Activated CD8-positive, alpha-beta memory T cell treated with anti-CD3 and anti-CD28 coated beads, Interleukin-2, amount 50 U/mL, for 1 hour (primary cell): ENCODE measurements around the gene BANP.
"Not testable (repeated sequence)": the region's sequence is repeated elsewhere in the genome, so short reads cannot be mapped to it uniquely, and the experiment has no call there.

Experiments used
- DNase-seq: peaks from one replicate; pipeline ENCODE4 v3.0.0-alpha.2; 2020; ENCODE audit errors: extremely low read depth

Gene BANP

DNA sequence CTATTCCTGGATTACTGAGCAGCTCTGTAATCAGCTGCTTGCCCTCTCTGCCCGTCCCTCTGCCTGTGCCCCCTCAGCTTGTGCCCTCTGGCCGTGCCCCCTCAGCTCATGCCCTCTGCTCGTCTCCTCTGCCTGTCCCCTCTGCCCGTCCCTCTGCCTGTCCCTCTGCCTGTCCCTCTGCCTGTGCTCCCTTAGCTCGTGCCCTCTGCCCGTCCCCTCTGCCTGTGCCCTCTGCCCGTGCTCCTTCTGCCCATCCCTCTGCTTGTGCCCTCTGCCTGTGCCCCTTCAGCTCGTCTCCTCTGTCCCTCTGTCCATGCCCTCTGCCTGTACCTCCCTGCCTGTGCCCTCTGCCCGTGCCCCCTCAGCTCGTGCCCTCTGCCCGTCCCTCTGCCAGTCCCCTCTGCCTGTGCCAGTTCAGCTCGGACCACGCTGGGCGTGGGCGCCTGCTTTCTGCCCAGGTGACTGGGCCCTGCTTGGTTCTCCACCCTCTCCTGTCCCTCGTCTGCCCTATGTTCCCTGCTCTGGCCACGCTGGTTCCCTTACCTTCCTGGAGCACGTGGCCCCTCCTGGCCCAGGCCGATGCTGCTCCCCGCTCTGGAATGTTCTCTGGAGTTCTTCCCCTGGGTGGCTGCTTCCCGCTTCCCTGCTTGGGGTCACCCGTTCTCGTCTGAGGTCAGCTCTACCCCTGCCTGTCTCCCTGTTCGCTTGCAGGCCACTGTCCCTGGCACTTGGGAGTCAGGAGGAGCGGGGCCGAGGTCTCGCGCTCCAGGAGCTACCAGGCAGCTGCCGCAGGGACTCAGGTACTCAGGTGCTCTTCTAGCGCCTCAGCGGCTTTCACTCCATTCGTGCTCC, 63.9 kb downstream of the BANP start:
- DNase-seq: no peak

DNA sequence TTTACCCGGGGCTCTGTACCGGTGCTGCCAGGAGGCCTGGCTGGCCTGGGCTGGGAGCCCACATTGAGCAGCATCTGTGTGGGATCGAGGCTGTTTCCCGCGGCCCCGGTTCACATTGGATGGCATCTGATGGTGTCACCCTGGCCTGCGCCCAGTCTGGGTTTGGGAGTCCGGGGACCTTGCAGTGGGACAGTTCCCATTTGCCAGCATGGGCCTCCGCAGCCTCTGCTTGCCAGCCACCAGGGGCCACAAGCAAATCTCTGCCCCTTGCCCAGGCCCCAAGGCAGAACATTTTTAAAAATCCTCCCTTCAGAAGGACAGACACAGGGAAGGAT, 64.5 kb downstream of the BANP start:
- no peak for DNase-seq

DNA sequence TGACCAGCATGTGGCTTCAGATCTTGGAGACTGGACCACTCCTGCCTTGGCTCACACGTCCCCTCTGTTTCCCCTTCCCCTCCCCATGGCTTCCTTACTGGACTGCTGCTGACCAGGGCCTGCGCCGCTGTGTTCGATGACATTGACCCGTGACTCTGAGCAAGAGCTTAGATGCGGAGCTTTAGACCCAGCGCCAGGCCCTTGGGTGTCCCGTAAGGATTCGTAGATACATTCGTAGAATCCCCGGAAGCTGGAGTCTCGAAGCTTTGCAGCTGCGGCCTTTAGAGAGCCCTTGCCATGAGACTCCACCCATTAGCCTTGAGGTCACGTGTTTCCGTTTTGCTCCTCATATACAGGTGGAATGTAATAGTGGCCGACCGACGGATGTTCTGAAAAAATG, 65.2 kb downstream of the BANP start:
- not testable (repeated sequence) for DNase-seq

DNA sequence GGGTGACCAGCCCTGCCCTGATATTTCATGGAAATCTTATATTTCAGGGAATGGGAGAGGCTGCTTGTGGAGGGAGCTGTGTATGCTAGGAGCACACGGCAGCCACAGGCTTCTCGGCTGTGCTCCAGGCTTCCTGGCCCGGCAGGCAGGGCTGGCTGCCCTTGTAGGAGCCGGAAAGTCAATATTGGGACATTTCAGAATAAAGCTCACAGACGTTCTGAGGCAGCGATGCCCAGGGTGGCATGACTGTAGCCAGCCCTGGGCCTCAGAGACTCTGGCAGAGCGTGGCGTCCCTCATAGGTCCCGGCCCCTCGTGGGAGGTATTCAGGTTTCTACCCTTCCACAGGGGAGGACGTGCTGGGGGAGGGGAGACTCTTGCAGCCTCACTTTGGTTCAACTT, 65.7 kb downstream of the BANP start:
- DNase-seq: no peak

DNA sequence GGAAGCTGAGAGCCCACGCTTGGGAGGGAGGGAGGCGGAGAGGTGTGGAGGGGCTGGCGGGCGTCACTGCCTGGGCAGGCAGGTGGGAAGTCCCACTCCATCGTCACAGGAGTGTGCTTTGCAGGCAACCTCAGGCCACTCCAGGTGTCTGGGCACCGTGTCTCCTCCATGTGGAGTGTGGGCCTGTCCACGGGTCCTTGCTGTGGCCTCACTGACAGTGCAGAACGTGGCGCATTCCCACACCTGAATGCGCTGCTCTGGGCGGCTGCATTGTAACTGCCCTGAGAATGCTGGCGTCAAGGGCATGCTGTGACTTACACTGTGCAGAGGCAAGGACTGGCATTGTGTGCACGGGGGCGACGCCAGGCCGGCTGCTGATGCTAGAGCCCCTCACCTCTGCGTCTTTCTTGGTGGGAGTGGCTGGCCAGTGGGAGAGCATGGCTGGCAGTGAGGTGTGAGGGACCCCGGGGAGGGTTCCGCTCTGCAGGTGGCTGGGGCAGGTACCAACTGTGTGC, 66.4 kb downstream of the BANP start:
- no peak for DNase-seq

DNA sequence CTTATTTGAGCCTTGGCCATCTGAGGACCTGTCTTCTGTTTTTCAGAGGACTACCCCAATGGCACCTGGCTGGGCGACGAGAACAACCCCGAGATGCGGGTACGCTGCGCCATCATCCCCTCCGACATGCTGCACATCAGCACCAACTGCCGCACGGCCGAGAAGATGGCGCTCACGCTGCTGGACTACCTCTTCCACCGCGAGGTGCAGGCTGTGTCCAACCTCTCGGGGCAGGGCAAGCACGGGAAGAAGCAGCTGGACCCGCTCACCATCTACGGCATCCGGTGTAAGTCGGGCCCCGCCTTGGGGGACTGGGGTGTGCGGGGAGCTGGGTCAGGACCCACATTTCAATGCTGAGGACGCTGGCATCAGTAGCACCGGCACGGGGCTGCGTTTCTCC, 67.1 kb downstream of the BANP start:
- DNase-seq: not testable (repeated sequence)

DNA sequence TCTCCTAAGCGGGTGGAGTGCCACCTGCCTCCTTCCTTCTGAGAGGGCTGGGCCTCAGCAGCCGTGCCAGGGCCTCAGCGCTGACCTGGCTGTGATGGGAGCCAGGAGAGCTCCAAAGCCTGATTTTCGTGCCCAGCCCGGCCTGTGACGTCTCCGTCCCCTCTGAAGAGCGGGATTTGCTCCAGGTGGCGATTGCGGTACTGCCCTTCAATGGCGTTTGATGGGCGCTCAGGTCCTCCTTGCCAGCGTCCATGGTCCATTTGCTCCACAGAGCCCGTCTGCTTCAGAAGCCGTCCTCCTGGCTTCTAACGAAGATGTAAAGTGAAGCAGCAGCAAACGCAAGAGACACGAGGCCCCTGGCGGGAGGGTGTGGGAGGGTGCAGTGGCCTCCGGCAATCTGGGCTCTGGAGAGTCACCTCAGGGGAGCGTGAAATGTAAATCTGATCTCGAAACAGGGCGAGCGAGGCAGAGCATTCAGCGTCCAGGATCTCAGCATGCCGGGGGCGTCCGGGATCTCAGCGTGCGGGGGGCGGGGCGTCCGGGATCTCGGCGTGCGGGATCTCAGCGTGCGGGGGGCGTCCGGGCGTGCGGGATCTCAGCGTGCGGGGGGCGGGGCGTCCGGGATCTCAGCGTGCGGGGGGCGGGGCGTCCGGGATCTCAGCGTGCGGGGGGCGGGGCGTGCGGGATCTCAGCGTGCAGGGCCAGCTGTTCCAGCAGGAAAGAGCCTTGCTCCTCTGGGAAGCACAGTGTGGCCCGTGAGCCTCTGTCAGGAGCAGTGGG, 68.0 kb downstream of the BANP start:
- not testable (repeated sequence) for DNase-seq

DNA sequence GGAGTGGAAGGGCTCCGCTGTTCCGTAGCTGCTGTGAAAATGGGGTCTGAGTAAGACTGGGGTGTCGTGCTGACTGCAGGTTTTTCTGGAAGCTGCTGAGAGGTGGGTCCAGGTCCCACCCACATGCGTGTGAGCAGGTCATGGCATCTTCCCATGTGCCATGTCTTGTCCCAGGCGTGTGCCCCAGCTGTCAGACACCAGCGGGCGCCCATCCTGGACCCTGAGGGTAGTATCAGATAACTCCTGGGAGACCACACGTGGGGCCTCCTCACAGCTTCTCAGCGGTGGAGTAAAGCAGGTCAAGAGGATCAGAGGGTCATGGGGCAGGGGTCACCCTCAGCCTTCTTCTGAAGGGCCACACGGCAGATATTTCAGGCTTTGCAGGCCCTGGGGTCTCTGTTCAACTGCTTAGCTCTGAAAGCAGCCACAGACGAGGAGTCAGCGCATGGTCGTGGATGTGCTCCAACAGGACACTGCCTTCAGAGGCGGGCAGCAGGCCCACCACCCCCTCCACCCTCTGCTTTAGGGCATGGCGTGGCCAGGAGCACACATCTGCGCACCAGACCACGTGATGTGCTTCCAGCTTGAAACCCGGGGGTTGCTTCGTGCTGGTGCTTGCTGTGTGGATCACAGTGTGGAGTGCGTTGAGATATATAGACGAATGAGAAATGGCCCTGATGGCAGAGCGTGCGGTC, 68.7 kb downstream of the BANP start:
- no peak for DNase-seq

DNA sequence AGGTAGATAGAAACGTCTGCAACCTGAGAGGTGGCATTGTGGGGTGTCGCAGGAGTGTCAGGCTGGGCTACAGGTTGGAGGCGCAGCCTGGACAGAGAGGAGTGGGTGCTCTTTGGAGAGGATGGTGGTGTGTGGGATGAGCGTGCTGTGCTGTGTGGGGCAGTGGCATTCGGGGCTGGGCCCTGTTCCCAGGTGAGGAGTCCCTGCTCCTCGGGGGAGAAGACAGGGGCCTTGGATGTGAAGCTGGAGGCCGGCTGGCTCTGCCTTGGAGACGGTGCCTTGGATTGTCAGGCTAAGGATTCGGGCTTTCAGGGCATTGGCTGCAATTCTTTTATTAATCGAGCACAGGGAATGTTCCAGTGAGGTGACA, 69.3 kb downstream of the BANP start:
- no peak for DNase-seq

DNA sequence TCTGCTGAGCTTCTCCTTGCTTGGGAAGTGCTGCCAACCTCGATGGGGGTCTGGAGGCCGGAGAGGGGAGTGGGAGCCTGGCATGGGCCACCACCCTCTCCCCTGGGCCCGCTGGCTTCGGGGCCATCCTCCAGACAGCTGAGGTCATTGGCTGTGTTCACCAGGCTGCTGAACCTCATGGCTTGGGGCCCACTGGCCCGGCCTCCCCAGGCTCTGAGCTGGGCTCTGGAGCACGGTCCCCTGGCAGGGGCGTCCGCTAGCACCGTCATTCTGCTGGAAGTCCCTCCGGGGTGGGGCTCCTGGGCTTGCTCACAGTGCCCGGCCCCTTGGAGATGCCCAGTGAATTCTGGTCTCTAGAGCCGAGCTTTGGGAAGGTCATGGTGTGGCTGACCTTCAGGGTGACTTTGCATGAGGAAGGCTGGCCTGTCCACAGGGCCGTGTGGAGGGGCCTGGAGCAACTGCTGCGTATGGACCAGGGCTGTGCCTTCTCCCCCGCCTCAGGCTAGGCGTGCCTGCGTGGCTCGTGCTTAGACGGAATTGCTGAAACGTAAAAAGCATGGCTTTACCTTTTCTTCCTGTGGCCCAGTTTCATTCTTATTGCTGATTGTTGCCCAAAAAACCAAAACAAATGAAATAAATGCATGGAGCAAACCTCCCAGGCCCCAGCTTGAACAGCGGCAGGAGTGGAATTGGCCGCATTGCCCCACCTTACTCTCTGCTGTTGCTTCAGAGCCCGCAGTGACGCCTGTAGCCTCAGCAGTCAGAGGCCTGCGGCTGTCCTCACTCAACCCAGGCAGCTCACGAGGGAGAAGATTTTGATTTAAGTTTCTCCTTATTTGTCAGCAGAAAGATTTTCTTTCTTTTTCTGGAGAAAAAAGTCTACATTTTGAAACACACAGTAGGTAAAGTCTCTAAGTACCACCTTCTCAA, 70.1 kb downstream of the BANP start:
- not testable (repeated sequence) for DNase-seq

DNA sequence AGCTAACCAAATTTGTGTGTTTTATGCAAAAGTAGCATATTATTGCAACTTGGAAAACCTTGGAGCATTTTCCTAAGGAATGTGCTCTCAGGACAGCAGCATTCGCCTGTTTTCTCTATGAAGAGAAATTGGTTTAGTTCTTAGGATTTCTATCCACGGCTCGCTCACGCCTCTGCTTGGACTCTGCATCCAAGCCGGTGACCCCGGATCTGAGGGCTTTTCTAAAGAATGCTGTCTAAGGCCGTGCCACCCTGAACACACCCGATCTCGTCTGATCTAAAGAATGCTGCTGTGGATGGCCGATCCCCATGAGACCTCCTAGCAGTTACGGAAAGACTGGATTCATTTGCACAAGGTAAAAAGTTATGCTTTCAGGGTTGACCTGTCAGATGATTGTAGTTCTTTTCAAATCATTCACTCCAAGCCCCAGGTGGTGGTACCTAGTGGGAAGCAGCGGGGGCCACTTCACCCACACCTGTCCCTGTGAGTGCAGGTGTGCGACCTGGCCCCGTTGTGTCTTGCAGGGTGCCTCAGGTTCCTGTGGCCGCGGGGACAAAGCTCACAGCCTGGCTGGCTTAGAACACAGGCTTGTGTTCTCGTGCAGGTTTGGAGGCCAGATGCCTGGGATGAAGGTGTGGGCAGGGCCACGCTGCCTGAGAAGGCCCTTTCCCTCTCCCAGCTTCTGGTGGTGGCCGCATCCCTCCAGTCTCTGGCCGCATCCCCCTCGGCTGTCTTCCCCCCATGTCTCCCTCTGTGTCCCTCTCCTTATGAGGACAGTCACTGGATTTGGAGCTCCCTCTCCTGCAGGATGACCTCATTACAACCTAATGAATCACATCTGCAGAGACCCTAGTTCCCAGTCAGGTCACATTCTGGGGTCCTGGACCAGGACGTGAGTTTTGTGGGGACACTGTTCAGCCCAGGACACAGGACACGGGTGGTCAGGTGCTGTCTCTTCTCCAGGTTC, 71.1 kb downstream of the BANP start:
- DNase-seq: no peak

DNA sequence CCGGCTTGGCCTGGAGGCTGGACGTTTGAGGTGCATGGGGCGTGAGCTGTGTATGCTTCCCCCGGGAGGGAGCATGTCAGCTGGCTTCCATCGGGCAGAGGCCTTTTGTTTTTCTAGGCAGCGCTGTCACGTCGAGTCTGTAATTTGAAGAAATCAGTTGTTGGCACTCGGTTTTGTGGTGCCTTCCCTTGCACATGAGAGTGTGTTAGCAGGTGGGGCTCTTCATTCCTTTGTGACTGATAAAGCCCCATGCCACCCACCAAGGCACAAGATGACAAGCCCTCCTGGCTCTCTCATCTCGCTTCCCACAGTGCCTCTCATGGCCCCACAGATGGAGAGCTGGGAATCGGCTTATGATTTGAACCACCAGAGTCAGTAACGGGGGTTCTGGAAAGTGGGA, 72.1 kb downstream of the BANP start:
- no peak for DNase-seq

DNA sequence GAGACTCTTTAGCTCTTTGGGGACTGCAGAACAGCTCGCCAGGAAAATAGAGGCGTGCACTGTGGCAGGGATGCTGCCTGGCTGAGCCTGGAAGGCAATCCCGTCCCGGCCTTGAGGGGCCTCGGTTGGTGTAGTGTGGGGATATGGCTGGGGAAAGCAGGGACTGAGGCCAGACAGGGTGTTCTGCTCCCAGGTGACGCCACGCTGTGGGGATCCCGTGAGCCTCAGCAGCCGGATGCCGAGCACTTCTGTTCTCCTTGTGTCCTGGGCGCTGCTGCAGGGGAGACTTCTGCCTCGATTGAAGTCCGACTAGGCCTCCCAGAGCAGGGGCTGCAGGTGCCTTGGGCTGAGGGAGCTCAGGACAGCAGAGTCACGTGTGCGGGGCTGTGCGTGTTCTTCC, 72.6 kb downstream of the BANP start:
- no peak for DNase-seq

DNA sequence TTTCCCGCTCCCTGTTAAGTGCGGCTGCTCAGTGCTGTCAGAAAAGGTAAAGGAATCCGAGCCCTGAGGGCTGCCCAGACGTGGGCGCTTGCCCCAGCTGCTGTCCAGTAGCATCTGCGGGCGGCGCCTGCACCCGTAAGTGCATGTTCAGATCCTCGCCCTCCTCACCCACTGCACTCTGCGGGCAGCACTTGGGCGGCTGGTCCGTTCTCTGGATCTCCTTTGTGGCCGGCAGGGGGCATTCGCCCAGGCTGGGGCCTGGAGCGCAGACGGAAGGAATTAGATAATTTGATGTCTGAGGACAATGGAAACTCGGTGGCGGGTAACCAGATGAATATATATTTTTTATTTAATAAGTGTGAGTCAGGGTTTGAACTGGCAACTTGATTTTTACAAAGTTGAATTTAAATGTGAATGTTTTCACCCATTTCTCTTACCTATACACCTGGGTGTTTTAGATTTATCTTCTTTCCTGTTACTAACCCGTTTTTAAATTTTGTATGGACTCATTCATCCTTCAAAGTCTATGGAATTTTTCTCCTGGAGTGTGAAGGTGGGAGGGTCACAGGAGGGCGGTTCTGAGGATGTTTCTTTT, 73.4 kb downstream of the BANP start:
- not testable (repeated sequence) for DNase-seq

DNA sequence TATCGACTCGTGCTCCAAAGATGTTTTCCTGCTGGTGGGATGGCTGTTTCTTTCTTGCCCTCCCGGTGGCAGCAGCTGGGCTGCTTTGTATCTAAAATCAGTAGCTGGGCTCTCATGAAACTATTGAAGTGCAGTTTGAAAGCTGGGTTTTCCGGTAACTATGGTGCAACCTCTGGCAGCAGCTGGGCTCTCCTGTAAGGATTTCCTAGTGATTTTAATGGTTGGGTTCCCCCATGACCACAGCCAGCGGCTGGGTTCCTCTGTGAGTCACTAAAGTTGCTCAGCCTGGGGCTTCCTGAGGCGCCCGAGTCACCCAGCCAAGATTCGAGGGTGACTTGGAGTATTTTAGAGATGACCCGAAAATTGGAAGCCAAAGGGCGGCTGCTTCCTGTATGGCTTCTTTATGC, 73.9 kb downstream of the BANP start:
- DNase-seq: not testable (repeated sequence)

DNA sequence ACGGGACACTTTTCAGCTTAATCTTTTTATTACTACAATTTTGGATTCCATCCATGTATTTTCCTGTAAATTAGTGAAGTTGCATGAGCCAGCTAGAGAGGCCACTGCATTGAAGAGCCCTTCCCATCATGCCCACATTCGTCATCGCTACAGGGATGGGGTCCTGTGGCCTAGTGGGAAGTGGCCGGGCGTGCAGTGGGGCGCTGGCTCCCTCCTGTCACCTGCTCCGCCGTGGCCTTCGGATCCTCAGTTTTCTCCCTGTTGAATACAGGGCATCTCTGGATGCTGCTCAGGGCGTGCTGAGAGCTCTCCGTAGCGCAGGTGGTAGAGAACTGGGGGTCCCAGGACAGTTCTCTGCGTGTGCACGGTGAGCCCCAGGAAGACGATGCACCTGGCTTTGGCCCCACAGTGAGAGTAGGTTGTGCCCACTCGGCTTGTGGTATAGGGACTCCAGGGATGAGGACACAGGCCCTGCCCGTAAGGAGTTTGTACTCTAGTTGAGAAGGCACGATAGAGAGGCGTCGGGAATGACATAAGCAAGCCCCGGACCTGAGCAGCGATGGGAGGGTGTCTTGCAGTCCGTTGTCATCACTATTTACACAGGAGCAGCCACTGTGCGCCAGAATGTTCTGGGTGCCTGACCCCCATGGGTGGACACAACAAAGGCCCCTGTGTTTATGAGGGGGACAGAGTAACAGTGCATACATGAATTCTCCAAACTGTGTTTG, 74.8 kb downstream of the BANP start:
- not testable (repeated sequence) for DNase-seq

DNA sequence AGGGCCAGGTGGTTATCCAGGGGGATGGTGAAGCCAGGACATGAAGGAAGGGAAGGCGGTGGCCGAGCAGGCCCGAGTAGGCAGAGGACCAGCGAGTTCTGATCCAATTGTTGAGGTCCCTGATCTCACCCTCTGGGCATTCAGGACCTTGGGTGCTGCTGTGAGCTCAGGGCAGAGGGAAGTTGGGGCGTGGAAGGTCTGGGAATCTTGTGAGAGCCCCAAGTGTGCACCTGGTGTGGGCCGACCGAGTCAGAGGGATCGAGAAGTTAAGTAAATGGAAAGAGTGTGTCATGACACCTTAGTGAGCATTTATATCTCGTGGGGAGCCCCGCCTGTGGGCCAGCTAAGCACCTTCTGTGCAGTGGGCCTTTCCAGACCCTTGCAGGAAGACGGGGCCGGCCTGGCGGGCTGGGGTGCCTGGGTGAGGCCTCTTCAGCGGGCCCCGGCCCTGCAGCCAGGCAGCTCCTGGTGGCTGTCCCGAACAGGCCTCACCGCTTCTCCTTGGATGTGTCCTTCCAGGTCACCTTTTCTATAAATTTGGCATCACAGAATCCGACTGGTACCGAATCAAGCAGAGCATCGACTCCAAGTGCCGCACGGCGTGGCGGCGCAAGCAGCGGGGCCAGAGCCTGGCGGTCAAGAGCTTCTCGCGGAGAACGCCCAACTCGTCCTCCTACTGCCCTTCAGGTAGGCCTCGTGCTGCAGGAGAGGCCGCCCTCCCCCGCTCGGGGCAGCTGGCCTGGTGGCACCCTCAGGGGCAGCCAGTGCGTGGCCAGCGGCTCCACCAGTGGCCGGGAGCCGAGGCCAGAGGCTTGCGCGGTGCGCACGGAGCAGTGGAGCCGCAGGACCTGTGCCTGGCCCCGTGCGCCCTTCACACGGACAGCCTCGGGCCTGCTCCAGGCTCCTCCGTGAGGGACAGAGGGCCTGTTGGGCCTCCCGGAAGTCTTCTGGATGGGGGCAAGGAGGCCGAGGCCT, 76.0 kb downstream of the BANP start:
- no peak for DNase-seq
